ENCODE data around the gene RAB21. TPM values are rescaled to one million over a fixed set of nuclear protein-coding genes. Genes with fewer than 3 reads are reported as not detected.
"Not testable (repeated sequence)": the region's sequence is repeated elsewhere in the genome, so short reads cannot be mapped to it uniquely, and the experiment has no call there.

The RAB21 gene
- total and polyA plus RNA-seq, 4 experiments from 2014 or later: 38.3 to 77.2 (median 59.8) TPM

- intact Hi-C loops (cut with micrococcal nuclease): no loop called here
- H3K27me3 Mint-ChIP-seq: peaks cover 6 to 17% of the 10 kb centered on the region in 2 donors
- peaks cover 29% of the 10 kb centered on the region for H3K4me1 ChIP-seq (ENCODE audit: insufficient read depth, low read length)
- ChIA-PET CTCF (ENCODE audit: partially characterized antibody) (interaction anchor here (1.1 to 1.5 kb wide), 2 partner anchors 9 to 27 kb away, joined by 4 read pairs; no protein-coding TSS in a partner anchor), POLR2A (ENCODE audit: partially characterized antibody) (interaction anchor here (3.1 kb wide), 1 partner anchor 87 kb away, joined by 28 read pairs; the partner anchor contains the start of gene TBC1D15)
- peaks cover 4% of the 10 kb centered on the region for H3K27me3 ChIP-seq (ENCODE audit: insufficient read depth, low read length)
- peaks cover 0 to 4% (median 0%) of the 10 kb centered on the region in 8 donors for H3K9me3 Mint-ChIP-seq
- no peaks in the 10 kb centered on the region for H3K36me3 ChIP-seq (ENCODE audit: insufficient read depth, low read length)
- no peaks in the 10 kb centered on the region for H3K9me3 ChIP-seq (ENCODE audit: control insufficient read depth in 1 of 2, low read length in 2 of 2)
- H3K4me3 Mint-ChIP-seq: no peak overlapping the region
- H3K27ac ChIP-seq (ENCODE audit: low read depth, low read length): no peak overlapping the region
- H3K4me3 ChIP-seq (ENCODE audit: low read length in 2 of 2): no peak overlapping the region
- H3K4me1 Mint-ChIP-seq: peaks cover 19 to 35% (median 26%) of the 10 kb centered on the region in 4 donors
- no peak overlapping the region for H3K27ac Mint-ChIP-seq
- DNase-seq: no peak
- peaks cover 10 to 28% of the 10 kb centered on the region in 2 donors for H3K36me3 Mint-ChIP-seq
Measured at GRCh38 chr12:71752891-71753290, 1.8 kb upstream of the RAB21 start.

- Mint-ChIP-seq H3K27ac (peak overlapping the region; percentile 94 to 99 (median 97)), H3K4me3 (peak overlapping the region; percentile 93 to 97 (median 95)), H3K9me3 (peaks cover 2 to 22% (median 17%) of the 10 kb centered on the region in 8 donors), H3K4me1 (peaks cover 24 to 58% (median 43%) of the 10 kb centered on the region in 4 donors), H3K27me3 (peaks cover 3 to 10% of the 10 kb centered on the region in 2 donors), H3K36me3 (peaks cover 34 to 52% of the 10 kb centered on the region in 2 donors)
- Histone ChIP-seq H3K27me3 (ENCODE audit: insufficient read depth, low read length) (no peaks in the 10 kb centered on the region), H3K27ac (ENCODE audit: low read depth, low read length) (peak overlapping the region; percentile 86), H3K36me3 (ENCODE audit: insufficient read depth, low read length) (peaks cover 16% of the 10 kb centered on the region), H3K4me1 (ENCODE audit: insufficient read depth, low read length) (peaks cover 36% of the 10 kb centered on the region), H3K9me3 (ENCODE audit: control insufficient read depth in 1 of 2, low read length in 2 of 2) (peaks cover 0 to 11% of the 10 kb centered on the region in 2 donors), H3K4me3 (ENCODE audit: low read length in 2 of 2) (peak overlapping the region; percentile 66 to 82)
- ChIA-PET CTCF (ENCODE audit: partially characterized antibody) (interaction anchor here (0.6 to 2.2 kb wide), 9 partner anchors 8 to 339 kb away, joined by 3 to 9 read pairs (median 6); partner anchors contain the start of genes THAP2, TMEM19 and ZFC3H1), POLR2A (ENCODE audit: partially characterized antibody) (interaction anchor here (1.9 to 3.1 kb wide), 3 partner anchors 70 to 91 kb away, joined by 28 to 43 read pairs (median 28); partner anchors contain the start of genes TBC1D15, THAP2, TMEM19 and ZFC3H1)
- intact Hi-C loops (cut with micrococcal nuclease): loop anchor here (5.0 kb wide), 2 partner anchors 1388 to 1513 kb away; partner anchors contain the start of genes CNOT2 and KCNMB4
- peak; percentile 62 to 87 (median 67) for DNase-seq
Measured at GRCh38 chr12:71755146-71755892, 656 bp downstream of the RAB21 start.

- intact Hi-C loops (cut with micrococcal nuclease): loop anchor here (5.0 kb wide), 2 partner anchors 1389 to 1514 kb away; partner anchors contain the start of genes CNOT2 and KCNMB4
- Mint-ChIP-seq H3K27me3 (peaks cover 0 to 5% of the 10 kb centered on the region in 2 donors), H3K27ac (peak overlapping the region; percentile 94 to 99 (median 97)), H3K4me1 (peaks cover 26 to 65% (median 47%) of the 10 kb centered on the region in 4 donors), H3K36me3 (peaks cover 41 to 57% of the 10 kb centered on the region in 2 donors), H3K4me3 (peak overlapping the region; percentile 93 to 97 (median 95)), H3K9me3 (peaks cover 2 to 30% (median 23%) of the 10 kb centered on the region in 8 donors)
- H3K9me3 ChIP-seq (ENCODE audit: control insufficient read depth in 1 of 2, low read length in 2 of 2): peaks cover 0 to 18% of the 10 kb centered on the region in 2 donors
- POLR2A ChIA-PET (ENCODE audit: partially characterized antibody): interaction anchor here (1.0 to 3.1 kb wide), 5 partner anchors 9 to 93 kb away, joined by 3 to 43 read pairs (median 28); partner anchors contain the start of genes TBC1D15, THAP2, TMEM19 and ZFC3H1
- H3K4me3 ChIP-seq (ENCODE audit: low read length in 2 of 2): peak overlapping the region; percentile 66 to 82
- peak overlapping the region; percentile 86 for H3K27ac ChIP-seq (ENCODE audit: low read depth, low read length)
- peaks cover 36% of the 10 kb centered on the region for H3K4me1 ChIP-seq (ENCODE audit: insufficient read depth, low read length)
- peaks cover 16% of the 10 kb centered on the region for H3K36me3 ChIP-seq (ENCODE audit: insufficient read depth, low read length)
- CTCF ChIA-PET (ENCODE audit: partially characterized antibody): interaction anchor here (1.3 to 2.0 kb wide), 3 partner anchors 9 to 90 kb away, joined by 3 to 9 read pairs (median 7); partner anchors contain the start of gene TMEM19
- no peak for DNase-seq
- H3K27me3 ChIP-seq (ENCODE audit: insufficient read depth, low read length): no peaks in the 10 kb centered on the region
Measured at GRCh38 chr12:71756054-71756690, 1.5 kb downstream of the RAB21 start.

GRCh38 chr12:71759941-71760340, 5.3 kb downstream of the RAB21 start:
- H3K4me1 ChIP-seq (ENCODE audit: insufficient read depth, low read length): peaks cover 36% of the 10 kb centered on the region
- H3K36me3 Mint-ChIP-seq: peaks cover 52 to 63% of the 10 kb centered on the region in 2 donors
- ChIA-PET CTCF (ENCODE audit: partially characterized antibody) (interaction anchor here (1.2 to 3.8 kb wide), 2 partner anchors 13 to 21 kb away, joined by 5 to 24 read pairs; no protein-coding TSS in a partner anchor), POLR2A (ENCODE audit: partially characterized antibody) (interaction anchor here (2.0 to 2.4 kb wide), 2 partner anchors 74 to 97 kb away, joined by 8 to 11 read pairs; partner anchors contain the start of genes THAP2, TMEM19 and ZFC3H1)
- H3K9me3 ChIP-seq (ENCODE audit: control insufficient read depth in 1 of 2, low read length in 2 of 2): peaks cover 0 to 18% of the 10 kb centered on the region in 2 donors
- peaks cover 33 to 73% (median 54%) of the 10 kb centered on the region in 4 donors for H3K4me1 Mint-ChIP-seq
- peaks cover 2 to 33% (median 23%) of the 10 kb centered on the region in 8 donors for H3K9me3 Mint-ChIP-seq
- peaks cover 16% of the 10 kb centered on the region for H3K36me3 ChIP-seq (ENCODE audit: insufficient read depth, low read length)
- H3K4me3 Mint-ChIP-seq: peak overlapping the region in 3 of 8 donors; percentile 36 to 52 (median 50)
- H3K27me3 Mint-ChIP-seq: no peaks in the 10 kb centered on the region
- no peak for DNase-seq
- intact Hi-C loops (cut with micrococcal nuclease): loop anchor here (5.0 kb wide), 2 partner anchors 1393 to 1518 kb away; partner anchors contain the start of genes CNOT2 and KCNMB4
- H3K4me3 ChIP-seq (ENCODE audit: low read length in 2 of 2): no peak overlapping the region
- H3K27ac ChIP-seq (ENCODE audit: low read depth, low read length): no peak overlapping the region
- peak overlapping the region in 2 of 7 donors; percentile 52 to 72 for H3K27ac Mint-ChIP-seq
- H3K27me3 ChIP-seq (ENCODE audit: insufficient read depth, low read length): no peaks in the 10 kb centered on the region

GRCh38 chr12:71760471-71760870, 5.8 kb downstream of the RAB21 start:
- CTCF ChIA-PET (ENCODE audit: partially characterized antibody): interaction anchor here (1.2 to 3.8 kb wide), 2 partner anchors 13 to 20 kb away, joined by 5 to 24 read pairs; no protein-coding TSS in a partner anchor
- peak overlapping the region in 1 of 7 donors; percentile 52 for H3K27ac Mint-ChIP-seq
- POLR2A ChIA-PET (ENCODE audit: partially characterized antibody): no interaction called here

GRCh38 chr12:71761354-71761753, 6.7 kb downstream of the RAB21 start:
- Mint-ChIP-seq H3K9me3 (peaks cover 2 to 33% (median 23%) of the 10 kb centered on the region in 8 donors), H3K36me3 (peaks cover 57 to 58% of the 10 kb centered on the region in 2 donors), H3K4me1 (peaks cover 42 to 75% (median 58%) of the 10 kb centered on the region in 4 donors)
- H3K27me3 ChIP-seq (ENCODE audit: insufficient read depth, low read length); intact Hi-C loops (cut with micrococcal nuclease); H3K4me3 Mint-ChIP-seq; DNase-seq; H3K4me3 ChIP-seq (ENCODE audit: low read length in 2 of 2); POLR2A ChIA-PET (ENCODE audit: partially characterized antibody); H3K27ac ChIP-seq (ENCODE audit: low read depth, low read length); H3K27me3 Mint-ChIP-seq; H3K27ac Mint-ChIP-seq: not testable (repeated sequence)
- CTCF ChIA-PET (ENCODE audit: partially characterized antibody): interaction anchor here (3.8 kb wide), 1 partner anchor 14 kb away, joined by 24 read pairs; no protein-coding TSS in a partner anchor
- Histone ChIP-seq H3K9me3 (ENCODE audit: control insufficient read depth in 1 of 2, low read length in 2 of 2) (peaks cover 0 to 18% of the 10 kb centered on the region in 2 donors), H3K4me1 (ENCODE audit: insufficient read depth, low read length) (peaks cover 39% of the 10 kb centered on the region), H3K36me3 (ENCODE audit: insufficient read depth, low read length) (peaks cover 16% of the 10 kb centered on the region)

More at GRCh38 chr12:71760471-71760870, 5.8 kb downstream of the RAB21 start:
- DNase-seq: no peak
- Mint-ChIP-seq H3K4me3 (peak overlapping the region in 3 of 8 donors; percentile 1 to 50 (median 30)), H3K27me3 (no peaks in the 10 kb centered on the region), H3K36me3 (peaks cover 56 to 63% of the 10 kb centered on the region in 2 donors), H3K9me3 (peaks cover 2 to 33% (median 23%) of the 10 kb centered on the region in 8 donors), H3K4me1 (peaks cover 39 to 76% (median 58%) of the 10 kb centered on the region in 4 donors)
- Histone ChIP-seq H3K36me3 (ENCODE audit: insufficient read depth, low read length) (peaks cover 16% of the 10 kb centered on the region), H3K27ac (ENCODE audit: low read depth, low read length) (no peak overlapping the region), H3K9me3 (ENCODE audit: control insufficient read depth in 1 of 2, low read length in 2 of 2) (peaks cover 0 to 18% of the 10 kb centered on the region in 2 donors), H3K4me3 (ENCODE audit: low read length in 2 of 2) (no peak overlapping the region), H3K27me3 (ENCODE audit: insufficient read depth, low read length) (no peaks in the 10 kb centered on the region), H3K4me1 (ENCODE audit: insufficient read depth, low read length) (peaks cover 41% of the 10 kb centered on the region)
- intact Hi-C loops (cut with micrococcal nuclease): no loop called here

Data from CD4-positive, alpha-beta memory T cell (primary cell).